Activated T-cell treated with anti-CD3 and anti-CD28 coated beads, Interleukin-2, amount 50 U/mL, for 1 hour (primary cell): ENCODE measurements around the gene PRSS8.
A peak's percentile ranks its signal among the peaks of the same experiment; 100 is the strongest.
"Not testable (repeated sequence)": the region's sequence is repeated elsewhere in the genome, so short reads cannot be mapped to it uniquely, and the experiment has no call there.

Source experiments
- DNase-seq: peaks from one replicate; pipeline ENCODE4 v3.0.0-alpha.2; 2020

PRSS8 gene

DNA sequence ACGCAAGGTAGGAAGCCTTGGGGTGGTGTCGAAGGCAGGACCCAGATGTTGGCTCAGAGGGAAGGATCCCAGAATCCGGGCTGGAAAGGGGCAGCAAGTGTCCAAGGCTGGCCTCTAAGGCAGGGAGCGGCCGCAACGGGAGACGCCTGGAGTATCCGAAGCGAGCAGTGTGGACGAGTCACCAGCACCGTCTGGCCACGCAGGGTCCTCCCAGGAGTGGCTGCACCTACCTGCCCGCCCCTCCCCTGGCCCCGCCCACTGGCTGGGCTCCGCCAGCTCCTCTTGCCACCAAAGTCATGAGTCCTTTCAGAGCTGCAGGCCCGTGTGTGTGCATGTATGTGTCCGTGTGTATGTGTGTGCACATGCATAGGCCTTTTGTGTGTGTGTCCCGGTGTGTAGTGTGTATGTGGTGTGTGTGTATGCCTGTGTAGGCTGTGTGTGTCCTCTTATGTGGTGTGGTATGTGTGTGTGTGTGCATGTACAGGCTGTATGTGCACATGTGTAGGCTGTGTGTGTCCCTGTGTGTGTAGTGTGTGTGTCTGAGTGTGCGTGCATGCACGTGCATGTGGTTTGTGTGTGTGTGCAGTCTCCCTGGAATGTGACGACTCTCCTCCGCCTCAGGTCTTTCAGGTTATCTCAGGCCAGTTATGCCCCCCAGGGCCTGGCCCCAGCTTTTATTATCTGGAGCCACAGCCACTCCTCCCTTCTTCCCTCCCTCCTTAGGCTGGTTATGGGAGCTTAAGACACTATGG, at the start of gene PRSS8:
PRSS8 (minus strand) TSS at position 193 of the 752 bp plus-strand sequence. CDS start 229 bp downstream, outside the sequence.
- no peak for DNase-seq

DNA sequence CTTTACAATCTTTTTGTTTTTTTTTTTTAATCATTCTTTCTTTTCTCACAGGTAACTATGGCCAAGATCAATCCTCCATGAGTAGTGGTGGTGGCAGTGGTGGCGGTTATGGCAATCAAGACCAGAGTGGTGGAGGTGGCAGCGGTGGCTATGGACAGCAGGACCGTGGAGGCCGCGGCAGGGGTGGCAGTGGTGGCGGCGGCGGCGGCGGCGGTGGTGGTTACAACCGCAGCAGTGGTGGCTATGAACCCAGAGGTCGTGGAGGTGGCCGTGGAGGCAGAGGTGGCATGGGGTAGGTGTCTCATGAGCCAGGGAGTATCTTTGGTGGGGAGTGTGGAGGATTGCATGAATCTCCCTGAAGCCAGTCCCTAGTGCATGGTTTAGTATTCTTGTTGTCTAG, 49.4 kb upstream of the PRSS8 start:
- no peak for DNase-seq

- no peak for DNase-seq
Measured at GRCh38 chr16:31183432-31184428, 48.2 kb upstream of the PRSS8 start.

DNA sequence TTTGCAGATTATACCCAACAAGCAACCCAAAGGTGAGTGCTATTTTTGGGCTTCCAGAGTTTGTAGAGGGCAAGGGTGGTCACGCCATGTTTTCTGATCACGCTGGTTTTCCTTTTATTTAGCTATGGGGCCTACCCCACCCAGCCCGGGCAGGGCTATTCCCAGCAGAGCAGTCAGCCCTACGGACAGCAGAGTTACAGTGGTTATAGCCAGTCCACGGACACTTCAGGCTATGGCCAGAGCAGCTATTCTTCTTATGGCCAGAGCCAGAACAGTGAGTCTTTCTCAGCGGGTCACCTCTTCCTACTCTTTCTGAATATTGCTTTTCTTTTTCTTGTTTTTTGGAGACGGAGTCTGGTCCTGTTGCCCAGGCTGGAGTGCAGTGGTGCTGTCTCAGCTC, 46.9 kb upstream of the PRSS8 start:
- no peak for DNase-seq

DNA sequence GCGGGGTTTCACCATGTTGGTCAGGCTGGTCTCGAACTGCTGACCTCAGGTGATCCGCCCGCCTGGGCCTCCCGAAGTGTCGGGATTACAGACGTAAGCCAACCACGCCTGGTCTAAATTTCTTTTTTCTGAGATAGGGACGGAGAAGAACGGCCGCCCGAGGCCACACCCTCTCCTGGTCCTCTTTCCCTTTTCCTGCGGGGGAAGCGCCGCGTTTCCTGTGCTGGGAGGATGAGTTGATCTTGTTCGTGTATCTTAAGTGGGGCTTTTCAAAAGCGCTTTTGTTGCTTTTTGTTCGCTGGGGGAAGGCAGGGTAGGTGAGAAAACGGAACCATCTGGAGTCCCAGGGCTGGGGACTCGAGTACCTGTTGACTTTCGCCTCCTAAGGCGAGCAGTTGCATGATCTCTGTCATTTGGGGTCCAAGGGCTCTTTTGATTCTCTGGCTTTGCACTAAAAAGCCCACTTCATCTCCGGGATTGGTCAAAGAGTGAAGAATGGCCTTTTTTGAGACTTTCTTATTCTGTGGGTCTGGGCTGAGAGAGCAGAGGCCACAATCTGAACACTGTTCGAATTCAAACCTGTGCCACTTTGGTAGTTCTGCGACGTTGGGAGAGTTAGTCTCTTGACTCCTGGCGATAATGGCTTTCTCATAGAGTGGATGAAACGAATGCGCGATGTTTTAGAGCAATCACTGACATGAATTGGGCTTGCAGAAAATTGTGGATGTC, 45.7 kb upstream of the PRSS8 start:
- peak; percentile 38 for DNase-seq

DNA sequence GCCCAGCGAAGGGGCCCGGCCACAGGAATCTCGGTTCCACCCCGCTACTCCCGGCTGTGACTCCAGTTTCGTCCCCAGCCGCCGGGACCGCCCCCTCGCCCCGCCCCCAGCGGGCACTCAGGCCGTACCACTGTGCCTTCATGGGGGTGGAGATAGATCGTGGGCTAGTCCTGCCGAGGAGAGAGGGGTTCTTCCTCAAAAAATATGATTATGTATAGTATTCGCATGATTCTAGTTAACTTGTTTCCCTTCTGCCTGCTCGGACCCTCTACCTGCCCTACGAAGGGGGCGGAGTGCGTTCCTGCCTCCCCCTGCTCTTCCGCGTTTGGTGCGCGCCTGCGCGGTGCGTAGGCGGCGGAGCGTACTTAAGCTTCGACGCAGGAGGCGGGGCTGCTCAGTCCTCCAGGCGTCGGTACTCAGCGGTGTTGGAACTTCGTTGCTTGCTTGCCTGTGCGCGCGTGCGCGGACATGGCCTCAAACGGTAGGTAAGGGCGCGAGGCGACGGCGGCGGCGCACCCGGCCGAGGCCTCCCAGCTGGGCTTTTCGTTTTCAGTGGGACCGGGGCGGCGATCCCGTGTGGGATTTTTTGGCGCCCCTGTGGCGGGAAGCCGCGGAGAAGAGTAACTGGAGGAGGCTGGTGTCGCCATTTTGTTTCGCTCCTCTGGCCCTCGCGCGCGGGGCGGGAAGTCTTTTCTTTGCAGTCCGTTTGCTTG, 44.4 kb upstream of the PRSS8 start, which contains the start of gene FUS:
FUS (plus strand) TSS at position 393 of the 713 bp plus-strand sequence; CDS start at position 469, 76 bp downstream.
- peak; percentile 94 for DNase-seq

DNA sequence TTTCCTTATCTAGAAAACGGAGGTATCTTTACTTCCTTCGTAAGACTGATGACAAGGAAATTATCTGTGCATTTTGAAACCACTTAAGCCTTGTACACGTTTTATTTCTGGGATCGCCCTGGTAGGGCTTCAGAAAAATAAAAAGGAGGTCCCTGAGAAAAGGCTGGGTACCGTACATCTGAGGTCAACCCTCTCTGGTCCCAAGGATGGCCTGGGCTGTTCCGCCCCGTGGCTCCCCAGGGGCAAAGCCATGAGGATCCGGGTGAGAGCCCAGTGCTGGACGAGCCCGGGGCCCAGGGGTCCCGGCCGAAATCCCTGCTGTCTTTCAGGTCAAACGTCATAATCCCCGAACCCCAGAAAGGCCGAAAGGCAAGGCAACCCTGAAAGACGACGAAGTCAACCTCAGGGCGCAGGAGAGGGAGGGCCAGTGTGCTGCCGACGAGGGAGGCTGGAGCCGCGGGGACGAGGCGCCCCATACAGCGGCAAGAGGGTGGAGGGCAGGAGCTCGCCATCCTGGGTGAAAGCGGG, 43.8 kb upstream of the PRSS8 start:
- DNase-seq, result no peak

GRCh38 chr16:31177136-31177535, 41.6 kb upstream of the PRSS8 start:
- peak; percentile 53 for DNase-seq

GRCh38 chr16:31170048-31170447, 34.5 kb upstream of the PRSS8 start:
- not testable (repeated sequence) for DNase-seq

DNA sequence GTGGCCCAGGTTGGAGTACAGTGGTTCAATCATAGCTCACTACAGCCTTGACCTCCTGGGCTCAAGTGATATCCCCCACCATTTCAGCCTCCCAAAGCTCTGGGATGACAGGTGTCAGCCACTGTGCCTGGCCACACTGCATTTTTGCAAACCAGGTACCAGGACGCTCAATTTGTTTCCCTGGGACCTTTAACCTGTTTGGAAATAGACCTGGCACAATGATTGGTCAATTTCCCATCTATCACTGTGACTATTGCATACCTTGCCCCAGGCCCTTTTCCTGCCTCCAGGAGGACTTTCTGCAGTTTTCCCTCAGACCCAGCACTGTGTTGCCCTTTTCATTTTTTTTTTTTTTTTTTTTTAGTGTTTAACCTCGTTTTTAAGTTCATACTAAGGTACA, 33.3 kb upstream of the PRSS8 start:
- DNase-seq, result no peak

- no peak for DNase-seq
Measured at GRCh38 chr16:31167315-31167714, 31.8 kb upstream of the PRSS8 start.

DNA sequence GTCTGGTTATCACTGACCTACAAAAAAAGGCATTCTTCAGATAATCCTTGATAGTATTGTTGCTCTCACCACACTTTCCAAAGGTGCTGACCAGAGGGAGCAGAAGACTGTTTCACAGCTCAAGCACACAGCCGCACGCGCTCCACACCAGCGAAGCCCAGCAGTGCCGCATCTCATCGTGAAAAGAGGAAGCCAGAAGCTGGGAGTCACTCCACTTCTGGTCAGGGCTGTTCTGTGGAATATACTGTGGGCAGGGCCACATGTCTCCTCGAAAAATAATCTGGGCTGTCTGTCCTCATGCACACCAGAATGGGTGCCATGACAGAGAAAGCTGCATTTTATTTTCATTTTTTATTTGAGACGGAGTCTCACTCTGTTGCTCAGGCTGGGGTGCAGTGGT, 21.6 kb upstream of the PRSS8 start:
- DNase-seq, result no peak

GRCh38 chr16:31150976-31151375, 15.4 kb upstream of the PRSS8 start:
- not testable (repeated sequence) for DNase-seq

GRCh38 chr16:31149894-31150890, 14.7 kb upstream of the PRSS8 start, which contains the start of gene PRSS36:
TSS of gene PRSS36 (minus strand) at chr16:31150066. CDS start at chr16:31150035, 31 bp downstream.
- DNase-seq, result no peak

- DNase-seq, result no peak
Measured at GRCh38 chr16:31149332-31149731, 13.8 kb upstream of the PRSS8 start.

- DNase-seq, result no peak
Measured at GRCh38 chr16:31148896-31149295, 13.4 kb upstream of the PRSS8 start.

DNA sequence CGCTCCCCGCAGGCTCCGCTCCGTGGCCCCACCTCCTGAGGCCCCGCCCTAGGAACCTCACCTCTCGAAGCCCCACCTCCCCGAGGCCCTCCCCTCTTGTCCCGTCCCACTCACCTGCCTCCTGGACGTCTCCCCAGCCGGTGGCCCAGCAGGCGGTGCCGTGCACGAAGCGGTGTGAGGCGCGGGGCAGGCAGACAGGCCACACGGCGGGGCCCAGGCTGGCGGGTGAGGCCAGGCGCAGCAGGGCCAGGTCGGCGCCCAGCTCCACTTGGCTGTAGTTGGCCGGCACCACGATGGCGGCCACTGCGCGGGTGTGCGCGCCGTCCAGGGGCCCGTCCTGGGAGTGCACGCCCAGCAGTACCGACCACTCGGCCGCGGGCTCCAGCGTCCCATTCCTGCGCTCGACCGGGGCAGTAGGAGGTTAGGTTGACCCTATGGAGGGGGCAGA, 12.8 kb upstream of the PRSS8 start:
- no peak for DNase-seq

GRCh38 chr16:31147574-31147973, 12.0 kb upstream of the PRSS8 start:
- DNase-seq, result no peak

DNA sequence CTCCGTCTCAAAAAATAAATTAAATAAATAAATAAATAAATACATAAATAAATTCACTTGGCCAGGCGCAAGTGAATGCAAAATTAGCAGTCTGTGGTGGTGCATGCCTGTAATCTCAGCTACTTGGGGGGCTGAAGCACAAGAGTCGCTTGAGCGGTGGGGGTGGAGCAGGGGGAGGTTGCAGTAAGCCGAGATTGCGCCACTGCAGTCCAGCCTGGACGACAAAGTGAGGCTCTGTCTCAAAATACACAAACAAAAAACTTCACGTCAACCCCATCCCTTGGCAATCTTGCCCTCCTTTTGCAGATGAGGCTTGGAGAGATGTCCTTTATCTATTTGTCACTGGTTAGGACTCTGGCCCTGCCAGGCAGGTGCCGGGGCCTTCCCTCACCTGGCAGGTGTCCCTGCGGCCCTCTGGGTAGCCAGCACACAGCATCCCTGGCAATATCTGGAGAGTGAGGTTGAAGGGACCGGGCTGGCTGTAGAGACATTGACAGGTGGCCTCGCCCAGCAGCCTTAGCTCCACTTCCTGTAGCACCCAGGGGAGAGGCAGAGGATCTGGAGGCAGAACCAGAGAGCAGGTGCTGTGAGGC, 10.0 kb upstream of the PRSS8 start:
- DNase-seq, result no peak

DNA sequence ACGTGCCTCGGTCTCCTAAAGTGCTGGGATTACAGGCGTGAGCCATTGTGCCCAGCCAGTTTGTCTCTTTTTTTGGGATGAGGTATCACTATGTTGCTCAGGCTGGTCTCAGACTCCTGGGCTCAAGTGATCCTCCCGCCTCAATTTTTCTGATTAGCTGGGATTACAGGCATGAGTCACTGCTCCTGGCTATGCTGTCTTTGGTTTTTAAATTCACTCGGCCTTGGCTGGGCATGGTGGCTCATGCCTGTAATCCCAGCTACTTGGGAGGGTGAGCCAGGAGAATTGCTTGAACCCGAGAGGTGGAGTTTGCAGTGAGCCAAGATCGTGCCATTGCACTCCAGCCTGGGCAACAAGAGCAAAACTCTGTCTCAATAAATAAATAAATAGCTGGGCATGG, 8.9 kb upstream of the PRSS8 start:
- DNase-seq, result not testable (repeated sequence)
